HG03064 (cell line): ENCODE measurements around the gene IL34.
"Not testable (repeated sequence)": the region's sequence is repeated elsewhere in the genome, so short reads cannot be mapped to it uniquely, and the experiment has no call there.

Experiments used
- ATAC-seq: cut with Tn5 transposase; IDR thresholded peaks from one replicate; pipeline ENCODE4 v1.9.1; 2021; ENCODE audit warnings: low read depth; ENCODE audit not compliant: unreplicated experiment

IL34 gene

GRCh38 chr16:70646260-70647241 is at the start of gene IL34:
TSS of gene IL34 (plus strand) at chr16:70646559. CDS start at chr16:70646948, 389 bp downstream.
- no peak for ATAC-seq

GRCh38 chr16:70597135-70597835 is 49.1 kb upstream of the IL34 start:
- no peak for ATAC-seq

GRCh38 chr16:70598937-70599503 is 47.3 kb upstream of the IL34 start:
- no peak for ATAC-seq

- no peak for ATAC-seq
Observed at GRCh38 chr16:70600730-70601129, 45.6 kb upstream of the IL34 start.

DNA sequence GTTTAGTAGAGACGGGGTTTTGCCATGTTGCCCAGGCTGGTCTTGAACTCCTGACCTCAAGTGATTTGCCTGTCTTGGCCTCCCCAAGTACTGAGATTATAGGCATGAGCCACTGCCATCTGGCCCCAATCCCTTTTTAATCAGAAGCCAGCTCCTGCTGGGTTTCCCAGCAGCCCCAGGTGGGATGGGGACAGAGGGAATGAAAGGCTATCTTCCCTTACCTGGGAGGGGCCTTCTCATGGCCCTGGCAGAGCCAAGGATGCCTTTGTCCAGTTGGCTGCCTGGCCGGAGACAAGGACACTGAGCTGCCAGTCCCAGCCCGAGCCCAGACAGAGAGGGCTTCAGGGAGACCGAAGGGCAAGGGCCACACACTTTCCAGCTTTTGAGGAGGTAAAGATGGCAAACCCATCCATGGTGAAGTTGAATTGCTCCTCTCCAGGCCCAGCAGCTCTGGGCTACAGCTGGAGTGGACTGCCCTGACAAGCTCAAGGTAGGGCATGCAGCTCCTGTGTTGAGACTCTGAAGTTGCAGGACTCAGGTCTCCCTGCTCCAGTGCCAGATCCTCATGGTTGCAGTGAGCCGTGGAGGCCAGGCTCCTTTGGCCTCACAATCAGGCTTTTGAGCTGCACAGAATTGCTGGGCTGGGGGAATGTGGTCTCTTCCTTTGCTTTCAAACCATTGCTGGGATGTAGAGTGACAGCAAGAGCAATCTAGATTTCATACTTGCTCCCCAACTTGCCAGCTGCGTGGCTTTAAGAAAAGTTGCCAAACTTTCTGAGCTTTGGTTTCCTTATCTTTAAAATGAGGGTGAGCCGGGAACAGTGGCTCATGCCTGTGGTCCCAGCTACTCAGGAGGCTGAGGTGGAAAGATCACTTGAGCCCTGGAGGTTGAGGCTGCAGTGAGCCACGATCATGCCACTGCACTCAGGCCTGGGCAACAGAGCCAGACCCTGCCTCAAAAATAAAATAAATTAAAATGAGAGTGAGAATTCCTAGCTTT is 44.5 kb upstream of the IL34 start:
- no peak for ATAC-seq

- no peak for ATAC-seq
Observed at GRCh38 chr16:70602831-70603230, 43.5 kb upstream of the IL34 start.

DNA sequence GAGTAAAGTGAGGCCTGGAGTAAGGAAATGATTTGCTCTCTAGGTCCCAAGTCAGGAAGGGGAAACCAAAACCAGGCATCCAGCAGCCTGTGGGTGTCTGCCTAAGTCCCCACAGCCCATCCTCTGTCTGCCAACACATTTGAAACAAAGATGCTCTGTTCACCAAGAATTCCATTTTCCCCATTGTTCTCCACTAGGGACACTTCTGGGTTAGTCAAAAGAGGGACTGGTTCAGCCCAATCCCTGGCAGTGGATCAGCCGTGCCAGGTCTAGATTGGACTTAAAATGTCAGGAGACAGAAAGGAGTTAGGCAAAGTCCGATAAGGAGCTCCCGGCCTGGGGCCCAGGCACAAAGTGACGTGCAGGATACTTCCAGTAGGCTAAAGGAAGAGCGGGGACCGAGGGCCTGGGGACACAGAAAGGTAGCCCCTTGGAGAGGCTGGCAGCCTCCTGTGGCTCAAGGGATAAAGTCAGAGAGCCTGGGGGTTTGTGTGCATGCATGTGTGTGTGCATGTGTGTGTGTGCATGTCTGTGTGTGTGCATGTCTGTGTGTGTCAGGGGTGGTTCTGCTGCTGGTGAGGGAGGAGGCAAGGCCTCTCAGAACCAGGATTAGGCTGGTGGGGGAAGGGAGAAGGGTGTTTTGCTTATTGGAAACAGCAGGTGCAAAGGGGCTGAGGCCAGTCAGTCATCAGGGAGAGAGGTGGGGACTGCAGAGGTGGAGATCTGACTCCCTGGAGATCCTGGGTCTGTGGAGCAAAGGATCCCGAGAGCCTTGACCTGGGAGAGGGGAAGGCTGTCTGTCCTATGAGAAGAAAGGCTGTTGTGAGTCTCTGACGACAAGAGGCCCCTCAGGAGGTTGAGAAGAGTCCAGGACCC is 41.7 kb upstream of the IL34 start:
- ATAC-seq: no peak

GRCh38 chr16:70605283-70605657 is 41.1 kb upstream of the IL34 start:
- ATAC-seq: no peak

GRCh38 chr16:70608521-70608920 is 37.8 kb upstream of the IL34 start:
- no peak for ATAC-seq

DNA sequence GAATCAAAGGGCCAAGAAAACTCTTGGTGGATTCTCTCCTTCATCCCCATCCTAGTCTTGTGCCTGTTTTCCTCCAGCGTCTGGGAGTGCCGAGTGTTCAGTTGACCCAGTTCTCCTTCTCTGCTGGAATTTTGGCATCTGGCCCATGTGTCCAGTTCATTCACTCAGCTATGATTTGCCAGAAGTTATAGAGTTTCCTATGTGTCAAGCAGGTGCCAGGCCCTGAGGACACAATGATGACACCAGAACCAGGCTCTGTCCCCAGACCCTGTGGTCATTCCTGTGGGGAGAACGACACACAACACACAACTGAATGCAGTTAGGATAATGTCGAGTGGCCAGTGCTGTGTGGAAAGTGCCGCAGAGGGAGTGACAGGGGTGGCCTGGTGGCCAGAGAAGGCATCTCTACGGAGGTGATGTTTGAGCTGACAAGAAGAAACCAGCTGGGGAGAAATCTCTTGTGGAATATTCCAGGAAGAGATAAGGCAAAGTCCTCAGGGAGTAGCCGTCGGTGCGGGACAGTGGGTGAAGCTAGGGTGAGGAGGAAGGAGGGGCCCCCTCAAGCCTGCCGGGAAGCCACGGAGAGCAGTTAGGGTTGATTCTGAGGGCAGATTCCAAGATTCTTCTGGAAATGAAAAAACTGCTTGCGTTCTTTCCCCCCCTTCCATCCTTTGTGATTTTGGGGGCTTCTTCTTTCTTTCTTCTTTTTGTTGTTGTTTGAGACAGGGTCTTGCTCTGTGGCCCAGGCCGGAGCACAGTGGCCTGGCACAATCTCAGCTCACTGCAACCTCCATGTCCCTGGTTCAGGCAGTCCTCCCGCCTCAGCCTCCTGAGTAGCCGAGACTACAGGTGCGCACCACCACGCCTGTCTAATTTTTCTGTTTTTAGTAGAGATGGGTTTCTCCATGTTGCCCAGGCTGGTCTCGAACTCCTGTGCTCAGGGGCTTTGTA is 35.8 kb upstream of the IL34 start:
- ATAC-seq: no peak

DNA sequence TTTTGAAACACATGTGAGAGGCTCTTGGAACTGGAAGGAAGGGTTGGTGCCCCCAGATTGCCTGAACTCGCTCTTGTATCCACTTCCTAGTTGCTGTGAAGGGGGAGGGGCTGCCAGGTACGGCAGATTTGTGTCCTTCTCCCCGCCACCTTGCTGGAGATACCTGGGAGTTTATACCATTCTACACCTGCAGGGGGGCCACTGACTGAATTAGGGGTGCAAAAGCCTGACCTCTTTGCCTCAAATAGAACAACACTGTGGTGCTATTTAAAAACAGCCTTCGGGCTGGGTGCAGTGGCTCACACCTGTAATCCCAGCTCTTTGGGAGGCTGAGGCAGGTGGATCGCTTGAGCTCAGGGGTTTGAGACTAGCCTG is 35.1 kb upstream of the IL34 start:
- no peak for ATAC-seq

DNA sequence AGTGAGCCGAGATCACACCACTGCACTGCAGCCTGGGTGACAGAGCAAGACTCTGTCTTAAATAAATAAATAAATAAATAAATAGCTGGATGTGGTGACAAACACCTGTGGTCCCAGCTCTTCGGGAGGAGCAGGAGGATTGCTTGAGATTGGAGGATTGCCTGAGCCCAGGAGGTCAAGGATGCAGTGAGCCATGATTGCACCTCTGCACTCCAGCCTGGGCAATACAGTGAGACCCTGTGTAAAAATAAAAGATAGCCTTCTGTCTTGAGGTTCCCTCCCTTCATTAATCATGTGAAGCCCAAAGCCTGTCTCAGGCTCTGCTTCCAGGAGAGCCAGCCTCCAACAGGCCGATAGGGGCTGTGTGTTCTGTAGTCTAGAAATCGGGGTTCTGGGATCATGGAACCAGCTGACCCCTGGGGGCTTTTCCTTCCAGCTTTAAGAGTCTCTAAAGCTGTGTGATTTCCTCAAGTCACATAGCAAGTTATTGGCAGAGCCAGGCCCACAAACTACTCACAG is 34.5 kb upstream of the IL34 start:
- no peak for ATAC-seq

DNA sequence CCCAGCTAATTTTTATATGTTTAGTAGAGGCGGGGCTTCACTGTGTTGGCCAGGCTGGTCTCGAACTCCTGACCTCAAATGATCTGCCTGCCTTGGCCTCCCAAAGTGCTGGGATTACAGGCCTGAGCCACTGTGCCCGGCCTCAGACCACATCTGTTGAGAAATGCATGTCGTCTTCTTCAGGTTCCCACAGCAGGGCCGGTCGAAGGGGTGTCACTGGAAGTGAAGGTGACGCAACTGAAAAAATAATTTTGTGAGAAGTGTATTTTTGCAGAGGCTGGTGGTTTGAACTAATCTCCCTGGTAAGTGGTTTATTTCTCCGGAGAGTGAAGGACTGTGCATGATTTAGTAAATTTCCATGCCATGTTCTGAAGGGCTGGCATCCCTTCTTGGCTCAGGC is 33.4 kb upstream of the IL34 start:
- ATAC-seq: no peak

GRCh38 chr16:70614208-70614951 is 32.0 kb upstream of the IL34 start:
- ATAC-seq: no peak

DNA sequence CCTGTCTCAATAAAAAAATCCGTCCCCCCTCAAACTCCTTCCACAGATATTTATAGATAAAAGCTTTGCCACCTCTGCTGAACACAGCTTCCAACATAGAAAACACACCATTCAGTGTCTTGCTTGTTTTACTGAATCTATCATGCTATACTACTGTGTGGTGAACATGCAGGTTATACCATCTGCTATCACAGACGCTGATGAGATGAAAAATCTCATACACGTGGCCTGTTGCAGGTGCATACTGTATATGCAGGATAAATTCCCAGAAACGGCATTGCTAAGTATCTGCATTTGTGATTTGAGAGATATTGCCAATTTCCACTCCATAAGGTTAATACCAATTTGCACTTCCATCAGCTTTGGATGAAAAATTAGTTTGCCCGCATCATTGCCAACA is 30.4 kb upstream of the IL34 start:
- no peak for ATAC-seq

DNA sequence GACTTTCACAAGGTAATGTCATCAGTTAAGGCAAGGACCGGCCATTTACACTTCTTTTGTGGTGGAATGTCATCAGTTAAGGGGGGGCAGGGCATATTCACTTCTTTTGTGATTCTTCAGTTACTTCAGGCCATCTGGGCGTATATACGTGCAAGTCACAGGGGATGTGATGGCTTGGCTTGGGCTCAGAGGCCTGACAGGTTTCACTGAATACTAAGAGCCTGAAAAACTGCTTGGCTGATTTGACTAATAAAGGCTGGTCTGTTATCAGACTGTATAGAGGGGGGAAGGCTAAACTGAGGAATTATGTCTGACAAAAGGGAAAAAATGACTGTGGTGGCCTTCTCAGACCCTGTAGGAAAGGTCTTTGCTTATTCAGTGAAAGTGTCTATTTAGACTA is 24.5 kb upstream of the IL34 start:
- ATAC-seq: not testable (repeated sequence)

- no peak for ATAC-seq
Observed at GRCh38 chr16:70627696-70628095, 18.7 kb upstream of the IL34 start.
